Esophagus muscularis mucosa (tissue), 4 donors: ENCODE data around the gene FCRL5. TPM values are rescaled to one million over a fixed set of nuclear protein-coding genes. Genes with fewer than 3 reads are reported as not detected.

Experiments used
- DNase-seq: peaks from one replicate; pipeline ENCODE4 v3.0.0-alpha.2; 2017; ENCODE audit errors: extremely low spot score
- H3K27ac ChIP-seq, 4 donors: fragments of 200-600 bp; sonication (generic); replicated peaks in 1 of 4; 1 replicate in 3 of 4; 2 replicates in 1 of 4; pipeline ENCODE4 v1.5.1; 2016 to 2019; ENCODE audit warnings: mild to moderate bottlenecking in 1 of 4
- H3K27me3 ChIP-seq, 4 donors: fragments of 200-600 bp; sonication (generic); one replicate each; pipeline versions ENCODE4 v1.5.1 to v1.6.0; 2016 to 2019
- H3K36me3 ChIP-seq, 4 donors: fragments of 200-600 bp; sonication (generic); one replicate each; pipeline ENCODE4 v1.5.1; 2016 to 2019
- H3K4me1 ChIP-seq, 4 donors: fragments of 200-600 bp; sonication (generic); one replicate each; pipeline ENCODE4 v1.5.1; 2016 to 2019
- H3K4me3 ChIP-seq, 4 donors: fragments of 200-600 bp; sonication (generic); 1 replicate in 2 of 4; 2 replicates in 2 of 4; pipeline ENCODE4 v1.5.1; 2016 to 2019; ENCODE audit warnings: mild to moderate bottlenecking in 4 of 4, moderate library complexity in 1 of 4
- H3K9me3 ChIP-seq, 4 donors: fragments of 200-600 bp; sonication (generic); 1 replicate in 3 of 4; 2 replicates in 1 of 4; pipeline ENCODE4 v1.5.1; 2016 to 2019
- EP300 ChIP-seq: sonication (generic); formaldehyde crosslinking; IDR thresholded peaks from one replicate; pipeline ENCODE4 v1.6.1; 2017; ENCODE audit warnings: antibody characterized with exemption
- POLR2A ChIP-seq: fragments of 450-650 bp; IDR thresholded peaks from one replicate; pipeline ENCODE4 v1.6.1; 2017; ENCODE audit warnings: antibody characterized with exemption, moderate library complexity, mild to moderate bottlenecking, low read depth
- POLR2AphosphoS5 ChIP-seq, 2 donors: sonication (generic); formaldehyde crosslinking; IDR thresholded peaks; one replicate each; pipeline ENCODE4 v1.6.1; 2017; ENCODE audit warnings: antibody characterized with exemption in 2 of 2
- WGBS: methylation state at CpG from one replicate; pipeline ENCODE4 v1.1.5; 2018; 5-methylcytosine and 5-hydroxymethylcytosine counted together
- intact Hi-C: fragments of 100-400 bp; cut with DNase I; formaldehyde crosslinking; loops from one replicate; pipeline ENCODE4 v1.15.1; 2023
- total RNA-seq, 4 donors: library from RNA; depleted of rRNA; stranded (reverse); fragments of >200 nt; gene quantifications; one replicate each; pipeline versions ENCODE4 v1.1.0 to v1.2.1, GENCODE V29; 2016
- TF ChIP-seq, protein P1 (sequence below), 3 experiments: fragments of 200-600 bp in 2 of 3; fragments of 450-650 bp in 1 of 3; sonication (generic) in 2 of 3; IDR thresholded peaks; one replicate each; pipeline ENCODE4 v1.5.1; 2017 to 2019; ENCODE audit warnings: antibody characterized with exemption in 3 of 3, mild to moderate bottlenecking in 2 of 3, moderate library complexity in 1 of 3

The FCRL5 gene
- total RNA-seq, 4 donors from 2014 or later: 0.50 TPM; not detected in 3

DNA sequence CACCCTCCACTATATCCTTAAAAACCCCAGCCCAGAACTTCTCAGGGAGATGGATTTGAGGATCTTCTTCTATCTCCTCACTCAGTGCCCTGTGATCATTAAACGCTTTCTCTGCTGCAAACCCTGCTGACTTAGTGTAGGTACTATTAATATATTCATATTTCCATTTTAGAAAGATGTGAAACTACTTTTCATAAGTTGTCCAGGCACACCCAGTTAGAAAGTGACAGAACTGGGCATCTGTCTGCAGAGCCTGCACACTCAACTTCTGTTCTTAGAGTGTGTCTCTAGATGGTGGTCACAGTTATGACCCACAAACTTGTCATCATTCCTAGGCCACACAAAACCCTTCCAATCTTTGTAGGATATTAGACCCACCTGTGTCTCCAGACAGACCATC lies 55.0 kb downstream of the FCRL5 start:
- Histone ChIP-seq H3K27ac (no peak overlapping the region), H3K9me3 (no peaks in the 10 kb centered on the region), H3K36me3 (no peaks in the 10 kb centered on the region), H3K4me3 (no peak overlapping the region), H3K27me3 (peaks cover 0 to 21% (median 0%) of the 10 kb centered on the region in 4 donors), H3K4me1 (no peaks in the 10 kb centered on the region)
- no peak for DNase-seq
- intact Hi-C loops: loop anchor here (10.0 kb wide), 1 partner anchor 402 kb away; the partner anchor contains the start of gene ETV3L
- TF ChIP-seq POLR2AphosphoS5 (IDR thresholded peaks at IDR 0.05) (no peak), EP300 (no peak), POLR2A (no peak)
- WGBS: 88% methylated on average over 1 of the region's 1 CpG

DNA sequence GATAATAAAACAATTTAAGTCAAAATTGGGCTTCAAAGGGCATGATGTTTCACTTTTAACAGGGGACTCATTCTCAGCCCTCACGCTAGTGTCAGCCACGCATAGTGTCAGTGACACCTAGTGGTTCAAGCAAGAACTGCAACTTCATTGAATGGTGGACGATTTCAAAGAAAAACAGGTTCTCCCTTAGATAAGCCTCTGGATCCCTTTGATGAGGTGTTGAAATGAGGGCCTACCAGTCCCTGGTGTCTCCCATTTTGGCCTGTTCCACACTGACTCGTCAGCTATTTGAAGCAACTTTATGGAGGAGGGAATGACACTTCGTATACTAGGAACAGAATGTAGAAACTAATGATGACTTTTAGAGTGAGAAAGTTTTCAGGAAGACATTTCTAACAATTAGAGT lies 56.2 kb downstream of the FCRL5 start:
- intact Hi-C loops: loop anchor here (10.0 kb wide), 1 partner anchor 401 kb away; the partner anchor contains the start of gene ETV3L
- no peak for DNase-seq
- WGBS: 21% methylated on average over 5 of the region's 5 CpGs

DNA sequence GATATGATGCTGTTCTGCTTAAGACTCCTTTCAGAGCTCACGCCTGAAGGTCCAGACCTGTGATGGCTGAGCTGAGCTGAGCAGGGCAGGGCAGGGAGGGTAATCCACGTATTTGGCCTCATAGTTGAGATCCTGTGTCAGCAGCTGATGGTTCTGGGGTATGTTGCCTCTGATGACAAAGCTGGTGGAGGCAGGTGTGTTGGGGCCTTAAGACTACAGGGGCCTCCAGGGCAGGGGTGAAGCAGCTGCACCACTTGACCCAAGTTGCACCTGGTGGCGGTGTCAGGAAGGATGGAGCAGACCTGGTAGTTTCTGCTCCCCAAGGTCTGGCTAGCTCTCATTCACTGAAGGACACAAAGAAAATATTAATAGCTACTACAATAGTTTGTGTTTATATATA lies 57.0 kb downstream of the FCRL5 start:
- 75% methylated on average over 3 of the region's 3 CpGs for WGBS
- TF ChIP-seq, protein P1, sequence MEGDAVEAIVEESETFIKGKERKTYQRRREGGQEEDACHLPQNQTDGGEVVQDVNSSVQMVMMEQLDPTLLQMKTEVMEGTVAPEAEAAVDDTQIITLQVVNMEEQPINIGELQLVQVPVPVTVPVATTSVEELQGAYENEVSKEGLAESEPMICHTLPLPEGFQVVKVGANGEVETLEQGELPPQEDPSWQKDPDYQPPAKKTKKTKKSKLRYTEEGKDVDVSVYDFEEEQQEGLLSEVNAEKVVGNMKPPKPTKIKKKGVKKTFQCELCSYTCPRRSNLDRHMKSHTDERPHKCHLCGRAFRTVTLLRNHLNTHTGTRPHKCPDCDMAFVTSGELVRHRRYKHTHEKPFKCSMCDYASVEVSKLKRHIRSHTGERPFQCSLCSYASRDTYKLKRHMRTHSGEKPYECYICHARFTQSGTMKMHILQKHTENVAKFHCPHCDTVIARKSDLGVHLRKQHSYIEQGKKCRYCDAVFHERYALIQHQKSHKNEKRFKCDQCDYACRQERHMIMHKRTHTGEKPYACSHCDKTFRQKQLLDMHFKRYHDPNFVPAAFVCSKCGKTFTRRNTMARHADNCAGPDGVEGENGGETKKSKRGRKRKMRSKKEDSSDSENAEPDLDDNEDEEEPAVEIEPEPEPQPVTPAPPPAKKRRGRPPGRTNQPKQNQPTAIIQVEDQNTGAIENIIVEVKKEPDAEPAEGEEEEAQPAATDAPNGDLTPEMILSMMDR (IDR thresholded peaks at IDR 0.05): no peak
- Histone ChIP-seq H3K27me3 (peaks cover 0 to 27% (median 0%) of the 10 kb centered on the region in 4 donors), H3K27ac (no peak overlapping the region), H3K9me3 (no peaks in the 10 kb centered on the region), H3K4me3 (no peak overlapping the region), H3K36me3 (no peaks in the 10 kb centered on the region), H3K4me1 (no peaks in the 10 kb centered on the region)
- intact Hi-C loops: loop anchor here (10.0 kb wide), 1 partner anchor 400 kb away; the partner anchor contains the start of gene ETV3L
- DNase-seq: no peak

More for the DNA sequence above, 56.2 kb downstream of the FCRL5 start:
- H3K4me3 ChIP-seq: no peak overlapping the region
- TF ChIP-seq POLR2A (no peak), EP300 (no peak)
- TF ChIP-seq, protein P1 (IDR thresholded peaks at IDR 0.05): peak; percentile 62 to 90 (median 88)
- peaks cover 0 to 27% (median 0%) of the 10 kb centered on the region in 4 donors for H3K27me3 ChIP-seq
- H3K4me1 ChIP-seq: no peaks in the 10 kb centered on the region
- no peak overlapping the region for H3K27ac ChIP-seq
- H3K36me3 ChIP-seq: no peaks in the 10 kb centered on the region
- H3K9me3 ChIP-seq: no peaks in the 10 kb centered on the region

DNA sequence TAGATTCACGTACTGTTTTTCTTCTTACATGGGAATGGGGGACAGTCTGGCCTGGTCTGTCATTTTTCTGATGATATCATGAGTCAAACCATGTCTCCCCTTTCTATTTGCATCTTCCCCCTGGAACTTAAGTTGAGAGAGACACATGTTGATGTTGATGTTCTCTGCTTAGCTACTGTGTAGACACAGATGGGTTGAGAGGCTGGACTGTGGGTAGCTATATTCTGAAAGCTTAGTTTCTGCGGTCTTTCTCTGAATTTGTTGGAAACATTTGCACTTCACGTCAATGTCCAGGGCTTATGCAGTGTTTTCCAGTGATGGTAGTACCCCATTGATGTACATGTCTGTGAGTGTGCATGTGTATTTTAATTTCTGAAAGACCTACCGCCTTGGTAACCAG lies 58.2 kb downstream of the FCRL5 start:
- intact Hi-C loops: loop anchor here (5.0 to 10.0 kb wide), 2 partner anchors 332 to 399 kb away; partner anchors contain the start of gene ETV3L
- TF ChIP-seq EP300: no peak
- no peak for TF ChIP-seq POLR2A
- no peak for TF ChIP-seq POLR2AphosphoS5 (IDR thresholded peaks at IDR 0.05)
- TF ChIP-seq, protein P1 (IDR thresholded peaks at IDR 0.05): no peak
- no peak for DNase-seq
- WGBS: 74% methylated on average over 4 of the region's 4 CpGs
- Histone ChIP-seq H3K36me3 (no peaks in the 10 kb centered on the region), H3K4me3 (no peak overlapping the region), H3K27me3 (peaks cover 0 to 27% (median 0%) of the 10 kb centered on the region in 4 donors), H3K9me3 (no peaks in the 10 kb centered on the region), H3K4me1 (no peaks in the 10 kb centered on the region), H3K27ac (no peak overlapping the region)

DNA sequence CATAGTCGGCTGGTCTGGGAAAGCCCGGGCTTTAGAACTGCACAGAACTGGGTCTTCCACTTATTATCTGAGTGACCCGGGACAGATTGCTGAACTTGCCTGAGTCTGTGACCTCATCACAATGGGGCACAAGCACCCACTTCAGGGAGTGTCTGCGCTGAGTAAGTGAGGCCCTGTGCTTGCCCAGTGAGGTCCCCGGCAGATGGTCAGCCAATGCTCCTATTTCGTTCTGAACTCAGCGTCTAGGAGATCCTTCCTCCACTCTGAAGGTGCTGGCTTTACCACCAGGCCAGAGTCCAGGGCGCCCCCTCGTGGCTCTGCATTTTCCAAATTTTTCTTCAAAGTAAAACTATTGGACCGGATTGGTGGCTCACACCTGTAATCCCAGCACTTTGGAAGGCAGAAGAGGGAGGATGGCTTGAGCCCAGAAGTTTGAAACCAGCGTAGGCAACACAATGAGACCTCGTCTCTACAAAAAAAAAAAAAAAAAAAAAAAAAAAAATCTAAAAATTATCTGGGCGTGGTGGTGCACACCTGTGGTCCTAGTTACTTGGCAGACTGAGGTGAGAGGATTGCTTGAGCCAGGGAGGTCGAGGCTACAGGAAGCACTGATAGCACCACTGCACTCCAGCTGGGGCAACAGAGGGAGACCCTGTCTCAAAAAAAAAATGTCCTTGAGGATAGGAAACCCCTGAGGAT lies 61.7 kb downstream of the FCRL5 start:
- TF ChIP-seq, protein P1 (IDR thresholded peaks at IDR 0.05): peak; percentile 37 to 47 (median 40)
- TF ChIP-seq POLR2A: no peak
- Histone ChIP-seq H3K4me3 (no peak overlapping the region), H3K36me3 (no peaks in the 10 kb centered on the region), H3K9me3 (no peaks in the 10 kb centered on the region), H3K27me3 (peaks cover 0 to 21% (median 0%) of the 10 kb centered on the region in 4 donors), H3K27ac (no peak overlapping the region), H3K4me1 (no peaks in the 10 kb centered on the region)
- intact Hi-C loops: loop anchor here (2.0 to 10.0 kb wide), 3 partner anchors 120 to 396 kb away; partner anchors contain the start of gene ETV3L
- WGBS: 22% methylated on average over 11 of the region's 14 CpGs
- no peak for DNase-seq
